ENCODE results near the gene EIF4E.
"Not testable (repeated sequence)": the region's sequence is repeated elsewhere in the genome, so short reads cannot be mapped to it uniquely, and the experiment has no call there.

Gene EIF4E

GRCh38 chr4:98928505-98929340 lies at the start of gene EIF4E:
Gene EIF4E (minus strand): TSS chr4:98929133. CDS start chr4:98929112, 21 bp downstream.
- peak; percentile 70 to 75 for ATAC-seq

- ATAC-seq, result no peak
Observed at GRCh38 chr4:98977557-98977956, 48.6 kb upstream of the EIF4E start.

GRCh38 chr4:98976716-98977115 lies 47.8 kb upstream of the EIF4E start:
- ATAC-seq, result no peak

- ATAC-seq, result no peak
Observed at GRCh38 chr4:98969878-98970785, 41.2 kb upstream of the EIF4E start.

GRCh38 chr4:98967786-98968329 lies 38.9 kb upstream of the EIF4E start:
- no peak for ATAC-seq

- ATAC-seq, result no peak
Observed at GRCh38 chr4:98966926-98967325, 38.0 kb upstream of the EIF4E start.

- no peak for ATAC-seq
Observed at GRCh38 chr4:98963538-98964433, 34.9 kb upstream of the EIF4E start.

GRCh38 chr4:98961770-98962169 lies 32.8 kb upstream of the EIF4E start:
- no peak for ATAC-seq

- ATAC-seq, result no peak
Observed at GRCh38 chr4:98959411-98959810, 30.5 kb upstream of the EIF4E start.

- no peak for ATAC-seq
Observed at GRCh38 chr4:98958065-98958464, 29.1 kb upstream of the EIF4E start.

- ATAC-seq, result no peak
Observed at GRCh38 chr4:98955229-98955628, 26.3 kb upstream of the EIF4E start.

GRCh38 chr4:98951710-98952109 lies 22.8 kb upstream of the EIF4E start:
- no peak for ATAC-seq

- ATAC-seq, result no peak
Observed at GRCh38 chr4:98950925-98951324, 22.0 kb upstream of the EIF4E start.

GRCh38 chr4:98946359-98946758 lies 17.4 kb upstream of the EIF4E start:
- ATAC-seq, result no peak

- no peak for ATAC-seq
Observed at GRCh38 chr4:98945297-98945850, 16.4 kb upstream of the EIF4E start.

GRCh38 chr4:98939892-98940298 lies 11.0 kb upstream of the EIF4E start:
- ATAC-seq, result peak; percentile 20 to 25

GRCh38 chr4:98939438-98939837 lies 10.5 kb upstream of the EIF4E start:
- ATAC-seq, result peak; percentile 49 to 58

- ATAC-seq, result no peak
Observed at GRCh38 chr4:98937986-98938720, 9.2 kb upstream of the EIF4E start.

GRCh38 chr4:98935633-98936032 lies 6.7 kb upstream of the EIF4E start:
- no peak for ATAC-seq

GRCh38 chr4:98934851-98935250 lies 5.9 kb upstream of the EIF4E start:
- not testable (repeated sequence) for ATAC-seq

- no peak for ATAC-seq
Observed at GRCh38 chr4:98932539-98932938, 3.6 kb upstream of the EIF4E start.
